Prostate gland (tissue), 2 donors: ENCODE data around the gene FSIP1.

ENCODE experiments used
- POLR2AphosphoS5 ChIP-seq: sonication (generic); formaldehyde crosslinking; IDR thresholded peaks from one replicate; pipeline ENCODE4 v1.6.1; 2017; ENCODE audit warnings: antibody characterized with exemption
- TF ChIP-seq, protein P1 (sequence below), 4 experiments: fragments of 200-600 bp in 2 of 4; fragments of 450-650 bp in 2 of 4; sonication (generic) in 2 of 4; IDR thresholded peaks; 1 replicate in 3 of 4; 2 replicates in 1 of 4; pipeline ENCODE4 v1.5.1; 2016 to 2019; ENCODE audit warnings: antibody characterized with exemption in 4 of 4, mild to moderate bottlenecking in 2 of 4, moderate library complexity in 2 of 4

- TF ChIP-seq POLR2AphosphoS5: peak; percentile 42
- TF ChIP-seq, protein P1, sequence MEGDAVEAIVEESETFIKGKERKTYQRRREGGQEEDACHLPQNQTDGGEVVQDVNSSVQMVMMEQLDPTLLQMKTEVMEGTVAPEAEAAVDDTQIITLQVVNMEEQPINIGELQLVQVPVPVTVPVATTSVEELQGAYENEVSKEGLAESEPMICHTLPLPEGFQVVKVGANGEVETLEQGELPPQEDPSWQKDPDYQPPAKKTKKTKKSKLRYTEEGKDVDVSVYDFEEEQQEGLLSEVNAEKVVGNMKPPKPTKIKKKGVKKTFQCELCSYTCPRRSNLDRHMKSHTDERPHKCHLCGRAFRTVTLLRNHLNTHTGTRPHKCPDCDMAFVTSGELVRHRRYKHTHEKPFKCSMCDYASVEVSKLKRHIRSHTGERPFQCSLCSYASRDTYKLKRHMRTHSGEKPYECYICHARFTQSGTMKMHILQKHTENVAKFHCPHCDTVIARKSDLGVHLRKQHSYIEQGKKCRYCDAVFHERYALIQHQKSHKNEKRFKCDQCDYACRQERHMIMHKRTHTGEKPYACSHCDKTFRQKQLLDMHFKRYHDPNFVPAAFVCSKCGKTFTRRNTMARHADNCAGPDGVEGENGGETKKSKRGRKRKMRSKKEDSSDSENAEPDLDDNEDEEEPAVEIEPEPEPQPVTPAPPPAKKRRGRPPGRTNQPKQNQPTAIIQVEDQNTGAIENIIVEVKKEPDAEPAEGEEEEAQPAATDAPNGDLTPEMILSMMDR (IDR thresholded peaks at IDR 0.05): peak; percentile 25 to 66 (median 60)
These were observed 3.9 kb upstream of the FSIP1 start for GRCh38 chr15:39786447-39787056.
